GM12878 (cell line): Measurements from ENCODE around the gene MCCD1. TPM values are rescaled to one million over a fixed set of nuclear protein-coding genes. Genes with fewer than 3 reads are reported as not detected.
A peak's percentile ranks its signal among the peaks of the same experiment; 100 is the strongest.

ENCODE experiments used
- GATAD2B ChIP-seq: fragments of 450-650 bp; conservative IDR thresholded peaks from 2 replicates; pipeline ENCODE4 v1.6.1; 2017; ENCODE audit warnings: low read depth, mild to moderate bottlenecking, moderate library complexity
- JUNB ChIP-seq: IDR thresholded peaks from 2 replicates; pipeline ENCODE4 v1.6.1; 2016; ENCODE audit warnings: antibody characterized with exemption, mild to moderate bottlenecking
- MYB ChIP-seq: fragments of 150-350 bp; IDR thresholded peaks from 2 replicates; pipeline ENCODE4 v1.6.1; 2014; ENCODE audit warnings: mild to moderate bottlenecking, low read depth, low read length, borderline replicate concordance
- NBN ChIP-seq: fragments of 450-650 bp; IDR thresholded peaks from 2 replicates; pipeline ENCODE4 v1.6.1; 2016
- PKNOX1 ChIP-seq: fragments of 450-650 bp; IDR thresholded peaks from 2 replicates; pipeline ENCODE4 v1.6.1; 2016; ENCODE audit warnings: mild to moderate bottlenecking
- POLR2AphosphoS2 ChIP-seq: IDR thresholded peaks from 2 replicates; pipeline ENCODE4 v1.6.1; 2011; ENCODE audit warnings: low read depth, mild to moderate bottlenecking, low read length, improper control_type of control experiment, moderate library complexity
- POLR2AphosphoS5 ChIP-seq: IDR thresholded peaks from 2 replicates; pipeline ENCODE4 v1.6.1; 2011; ENCODE audit warnings: mild to moderate bottlenecking, low read length, inconsistent platforms
- RAD21 ChIP-seq: IDR thresholded peaks from 2 replicates; pipeline ENCODE4 v1.6.1; 2011; ENCODE audit warnings: mild to moderate bottlenecking, low read depth, low read length, moderate library complexity; ENCODE audit not compliant: insufficient read depth
- RAD51 ChIP-seq: fragments of 450-650 bp; IDR thresholded peaks from 2 replicates; pipeline ENCODE4 v1.6.1; 2016; ENCODE audit warnings: moderate library complexity, mild to moderate bottlenecking, inconsistent platforms
- RUNX3 ChIP-seq: IDR thresholded peaks from 2 replicates; pipeline ENCODE4 v1.6.1; 2012; ENCODE audit warnings: low read length, inconsistent platforms
- SKIL ChIP-seq: fragments of 450-650 bp; IDR thresholded peaks from 2 replicates; pipeline ENCODE4 v1.6.1; 2017; ENCODE audit warnings: mild to moderate bottlenecking, low read depth, inconsistent platforms; ENCODE audit not compliant: poor library complexity, severe bottlenecking
- SMC3 ChIP-seq: IDR thresholded peaks from 2 replicates; pipeline ENCODE4 v1.6.1; 2011; ENCODE audit warnings: low read length, improper control_type of control experiment, borderline replicate concordance
- SUPT20H ChIP-seq: IDR thresholded peaks from 2 replicates; pipeline ENCODE4 v1.6.1; 2011; ENCODE audit warnings: low read depth, mild to moderate bottlenecking, low read length, moderate library complexity, borderline replicate concordance; ENCODE audit not compliant: control insufficient read depth
- YY1 ChIP-seq: IDR thresholded peaks from 2 replicates; pipeline ENCODE4 v1.6.1; 2011; ENCODE audit warnings: low read depth, mild to moderate bottlenecking, low read length
- ZNF592 ChIP-seq: fragments of 450-650 bp; IDR thresholded peaks from 2 replicates; pipeline ENCODE4 v1.6.1; 2017; ENCODE audit warnings: mild to moderate bottlenecking, moderate library complexity
- ZNF687 ChIP-seq: fragments of 450-650 bp; IDR thresholded peaks from 2 replicates; pipeline ENCODE4 v1.6.1; 2017; ENCODE audit warnings: mild to moderate bottlenecking, moderate library complexity
- polyA plus RNA-seq, 11 experiments: library from polyadenylated mRNA; depleted of rRNA in 4 of 11; unstranded in 6 of 11; stranded (reverse) in 5 of 11; fragments of >200 nt; fragmentation: Nextera tagmentation in 4 of 11; fragmentation: Illumina TruSeq in 1 of 11; extraction: Ambion mirVana in 4 of 11; extraction: Trizol in 1 of 11; gene quantifications; 1 replicate in 1 of 11; 2 replicates in 10 of 11; pipeline versions ENCODE4 v1.2.1 to v1.2.3, GENCODE V29; 2011 to 2016; ENCODE audit warnings: inconsistent platforms in 2 of 11, missing spikeins in 2 of 11, low read depth in 1 of 11
- total RNA-seq, 4 experiments: library from RNA; depleted of rRNA in 3 of 4; stranded (reverse); fragments of >200 nt in 3 of 4; fragmentation: Illumina TruSeq in 1 of 4; extraction: Trizol in 1 of 4; gene quantifications; 2 replicates each; pipeline versions ENCODE4 v1.2.1 to v1.2.3, GENCODE V29; 2013 to 2021

The MCCD1 gene
- total and polyA plus RNA-seq, 10 of the 15 experiments (the other 5 are each of a cell fraction or from before 2014, with no cell fraction given): not detected

GRCh38 chr6:31575335-31575901, 46.7 kb downstream of the MCCD1 start, which contains the start of gene TNF (continued):
- TF ChIP-seq SUPT20H (no peak), YY1 (peak; percentile 53; the same call in 1 of the 2 replicates), POLR2AphosphoS2 (peak; percentile 96), RUNX3 (no peak), SKIL (peak; percentile 19), JUNB (peak; percentile 25; the same call in 1 of the 2 replicates), ZNF592 (no peak), POLR2AphosphoS5 (peak; percentile 100), ZNF687 (peak; percentile 76), MYB (no peak), NBN (peak; percentile 57; the same call in 1 of the 2 replicates), PKNOX1 (peak; percentile 51), GATAD2B (peak; percentile 50; the same call in 1 of the 2 replicates), SMC3 (peak; percentile 27; the same call in 1 of the 2 replicates), RAD51 (no peak), RAD21 (0 out of 2 replicates have a peak, but pooled peaks have one; percentile 12)
